Right lobe of liver (tissue), 4 donors: Measurements from ENCODE around the gene ANXA4.

Experiments
- CTCF ChIP-seq, 4 donors: fragments of 200-600 bp in 3 of 4; fragments of 450-650 bp in 1 of 4; IDR thresholded peaks; one replicate each; pipeline versions ENCODE4 v1.5.1 to v1.8.0; 2016 to 2022; ENCODE audit warnings: antibody characterized with exemption in 4 of 4, mild to moderate bottlenecking in 2 of 4
- POLR2A ChIP-seq: fragments of 450-650 bp; IDR thresholded peaks from one replicate; pipeline ENCODE4 v1.6.1; 2017; ENCODE audit warnings: antibody characterized with exemption, mild to moderate bottlenecking
- donor health status: DM: no; HTN: no; CAD: no.
- donor health status: DM: no; HTN: no; CAD: no.
- donor health status: DM: no; HTN: yes; CAD: no.

- TF ChIP-seq POLR2A (no peak), CTCF (IDR thresholded peaks at IDR 0.05) (no peak)
These were observed 6.2 kb upstream of the ANXA4 start for GRCh38 chr2:69735686-69736085.
